Fibroblast of villous mesenchyme (primary cell): ENCODE measurements around the gene WDR91. TPM values are rescaled to one million over a fixed set of nuclear protein-coding genes. Genes with fewer than 3 reads are reported as not detected.

Experiments
- DNase-seq: peaks from one replicate; pipeline ENCODE4 v3.0.0-alpha.2; 2010; ENCODE audit warnings: low read depth
- H3K4me3 ChIP-seq: 2 replicates; pipeline ENCODE4 v1.5.1; 2011; ENCODE audit warnings: low read depth, mild to moderate bottlenecking, low read length
- CTCF ChIP-seq: IDR thresholded peaks from 2 replicates; pipeline ENCODE4 v1.5.1; 2012; ENCODE audit warnings: low read depth, mild to moderate bottlenecking, low read length; ENCODE audit not compliant: insufficient read depth
- total RNA-seq: library from RNA; depleted of rRNA; stranded (reverse); fragments of >200 nt; gene quantifications from 2 replicates; pipeline ENCODE4 v1.2.3, GENCODE V29; 2012

Gene WDR91
- total RNA-seq, 1 donor, result 4.3 TPM

- no peak within 1 kb of the TSS for H3K4me3 ChIP-seq
- no peak for TF ChIP-seq CTCF
- DNase-seq, result no peak
These were observed 22.2 kb upstream of the WDR91 start, which contains the start of gene STRA8 for GRCh38 chr7:135233570-135233969. TSS of gene STRA8 (plus strand) at chr7:135233838. CDS start at chr7:135240525, 6,687 bp downstream.

- TF ChIP-seq CTCF, result peak; percentile 14
- no peak overlapping the region for H3K4me3 ChIP-seq
- DNase-seq, result no peak
These were observed 21.4 kb upstream of the WDR91 start for GRCh38 chr7:135232720-135233119.

GRCh38 chr7:135232087-135232486, 20.8 kb upstream of the WDR91 start:
- DNase-seq, result no peak
- no peak for TF ChIP-seq CTCF

GRCh38 chr7:135231686-135232085, 20.4 kb upstream of the WDR91 start:
- H3K4me3 ChIP-seq, result no peak overlapping the region
- DNase-seq, result no peak
- TF ChIP-seq CTCF, result no peak

More at GRCh38 chr7:135232087-135232486, 20.8 kb upstream of the WDR91 start:
- H3K4me3 ChIP-seq, result no peak overlapping the region

- no peak for DNase-seq
- no peak overlapping the region for H3K4me3 ChIP-seq
- TF ChIP-seq CTCF, result no peak
These were observed 12.7 kb upstream of the WDR91 start for GRCh38 chr7:135224027-135224426.

GRCh38 chr7:135217645-135218509, 6.6 kb upstream of the WDR91 start:
- H3K4me3 ChIP-seq, result no peak overlapping the region
- peak; percentile 12 for DNase-seq
- TF ChIP-seq CTCF, result no peak

- no peak for DNase-seq
- TF ChIP-seq CTCF, result no peak
- H3K4me3 ChIP-seq, result no peak overlapping the region
These were observed 4.4 kb upstream of the WDR91 start for GRCh38 chr7:135215698-135216097.
